GM10266 (cell line): ENCODE data around the gene STARD3.
"Not testable (repeated sequence)": the region's sequence is repeated elsewhere in the genome, so short reads cannot be mapped to it uniquely, and the experiment has no call there.

ENCODE experiments used
- DNase-seq: peaks from one replicate; pipeline ENCODE4 v3.0.0; 2012; ENCODE audit errors: extremely low spot score
- TF ChIP-seq, protein P1 (sequence below): IDR thresholded peaks from 2 replicates; pipeline ENCODE4 v1.5.1; 2012; ENCODE audit warnings: mild to moderate bottlenecking, low read depth; ENCODE audit not compliant: control insufficient read depth, insufficient read depth; ENCODE audit errors: missing control alignments

The STARD3 gene

DNA sequence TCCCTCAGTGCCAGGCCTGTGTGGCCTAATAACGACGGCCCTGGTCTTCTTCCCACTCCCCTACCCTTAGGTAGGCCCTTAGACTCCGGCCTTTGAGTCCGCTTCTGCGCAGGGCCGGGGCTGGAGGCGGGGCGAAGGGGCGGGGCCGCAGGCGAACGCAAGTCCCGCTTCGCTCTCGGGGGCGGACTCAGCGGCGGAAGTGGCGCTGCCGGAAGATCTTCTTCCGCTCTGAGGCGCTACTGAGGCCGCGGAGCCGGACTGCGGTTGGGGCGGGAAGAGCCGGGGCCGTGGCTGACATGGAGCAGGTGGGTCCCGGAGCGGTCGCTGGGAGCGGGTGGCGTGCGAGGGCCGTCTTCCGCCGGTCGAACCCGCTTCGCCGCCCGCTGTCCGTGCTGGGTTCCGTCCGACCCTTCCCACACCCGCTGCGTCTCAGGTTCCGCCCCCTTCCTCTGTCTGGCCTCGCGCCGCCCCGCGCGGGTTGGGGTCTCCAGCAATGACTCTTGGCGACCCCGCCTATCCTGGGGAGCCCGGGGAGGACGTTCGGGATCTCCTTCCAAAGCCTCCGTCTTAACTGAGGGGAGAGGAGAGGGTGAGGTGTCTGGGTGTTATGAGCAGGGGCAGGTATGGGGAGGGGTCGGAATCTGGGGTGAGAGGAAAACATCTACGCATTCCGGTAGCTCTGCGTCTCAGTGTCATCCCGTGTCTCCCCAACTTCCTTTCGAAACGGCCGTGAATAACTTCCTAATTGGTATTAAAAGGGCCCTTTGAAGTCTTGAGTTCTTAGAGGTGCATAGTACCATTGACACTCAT lies at the start of gene STARD3:
STARD3 (plus strand) TSS at position 218 of the 810 bp plus-strand sequence. CDS start 16,388 bp downstream, outside the sequence.
- TF ChIP-seq, protein P1, sequence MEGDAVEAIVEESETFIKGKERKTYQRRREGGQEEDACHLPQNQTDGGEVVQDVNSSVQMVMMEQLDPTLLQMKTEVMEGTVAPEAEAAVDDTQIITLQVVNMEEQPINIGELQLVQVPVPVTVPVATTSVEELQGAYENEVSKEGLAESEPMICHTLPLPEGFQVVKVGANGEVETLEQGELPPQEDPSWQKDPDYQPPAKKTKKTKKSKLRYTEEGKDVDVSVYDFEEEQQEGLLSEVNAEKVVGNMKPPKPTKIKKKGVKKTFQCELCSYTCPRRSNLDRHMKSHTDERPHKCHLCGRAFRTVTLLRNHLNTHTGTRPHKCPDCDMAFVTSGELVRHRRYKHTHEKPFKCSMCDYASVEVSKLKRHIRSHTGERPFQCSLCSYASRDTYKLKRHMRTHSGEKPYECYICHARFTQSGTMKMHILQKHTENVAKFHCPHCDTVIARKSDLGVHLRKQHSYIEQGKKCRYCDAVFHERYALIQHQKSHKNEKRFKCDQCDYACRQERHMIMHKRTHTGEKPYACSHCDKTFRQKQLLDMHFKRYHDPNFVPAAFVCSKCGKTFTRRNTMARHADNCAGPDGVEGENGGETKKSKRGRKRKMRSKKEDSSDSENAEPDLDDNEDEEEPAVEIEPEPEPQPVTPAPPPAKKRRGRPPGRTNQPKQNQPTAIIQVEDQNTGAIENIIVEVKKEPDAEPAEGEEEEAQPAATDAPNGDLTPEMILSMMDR: peak; percentile 23
- DNase-seq: peak; percentile 95

DNA sequence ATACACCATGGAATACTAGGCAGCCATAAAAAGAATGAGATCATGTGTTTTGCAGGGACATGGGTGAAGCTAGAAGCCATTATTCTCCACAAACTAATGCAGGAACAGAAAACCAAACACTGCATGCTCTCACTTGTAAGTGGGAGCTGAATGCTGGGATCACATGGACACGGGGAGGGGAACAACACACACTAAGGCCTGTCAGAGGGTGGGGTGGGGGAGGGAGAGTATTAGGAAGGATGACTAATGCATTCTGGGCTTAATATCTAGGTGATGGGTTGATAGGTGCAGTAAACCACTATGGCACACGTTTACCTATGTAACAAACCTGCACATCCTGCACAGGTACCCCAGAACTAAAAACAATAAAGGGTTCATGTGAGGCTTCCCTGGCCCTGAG lies 46.8 kb upstream of the STARD3 start:
- not testable (repeated sequence) for DNase-seq

DNA sequence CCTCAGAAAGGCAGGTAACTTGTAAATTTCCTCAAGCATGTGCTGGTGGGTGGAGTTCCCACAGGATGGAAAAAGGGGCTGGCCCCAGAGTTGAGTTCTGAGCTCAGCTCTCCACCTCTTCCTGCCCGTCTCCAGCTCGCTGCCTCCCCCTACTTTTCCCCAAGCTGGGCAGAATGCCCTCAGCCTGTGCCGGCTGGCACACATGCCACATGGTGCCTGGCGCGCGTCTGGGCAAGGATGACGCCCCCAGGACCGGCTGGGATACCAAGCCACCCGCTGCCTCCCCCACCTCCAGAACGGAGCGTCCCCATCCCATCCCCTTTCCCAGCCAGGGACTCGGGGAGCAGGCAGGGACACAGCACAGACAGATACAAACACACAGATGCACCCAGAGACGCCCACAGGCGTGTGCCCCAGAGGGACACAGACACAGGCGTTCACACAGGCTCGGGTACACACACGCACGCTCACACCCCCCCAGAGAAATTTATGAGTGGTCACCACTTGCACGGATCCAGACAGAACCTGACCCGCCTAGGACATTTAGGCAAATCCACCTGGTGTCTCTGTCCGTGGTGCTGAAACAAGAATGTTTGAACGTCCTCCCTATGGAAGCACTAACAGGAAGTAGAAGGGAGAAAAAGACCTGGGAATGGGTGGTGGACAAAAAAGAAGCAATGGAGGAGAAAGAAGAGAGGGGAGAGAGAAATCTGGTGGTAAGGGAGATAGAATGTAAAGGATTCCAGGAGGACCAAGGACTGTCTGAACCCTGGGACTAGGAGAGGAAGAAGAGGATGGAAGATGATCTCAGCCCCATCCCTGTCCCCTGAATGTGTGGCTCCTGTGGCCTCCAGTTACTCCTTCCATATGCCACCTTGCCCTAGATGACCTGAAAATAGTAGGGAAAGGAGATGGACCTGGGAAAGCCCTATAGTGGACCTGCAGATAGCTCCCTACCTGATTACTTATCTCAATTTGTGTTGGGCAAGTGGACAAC lies 44.7 kb upstream of the STARD3 start:
- TF ChIP-seq, protein P1: no peak
- DNase-seq: no peak

DNA sequence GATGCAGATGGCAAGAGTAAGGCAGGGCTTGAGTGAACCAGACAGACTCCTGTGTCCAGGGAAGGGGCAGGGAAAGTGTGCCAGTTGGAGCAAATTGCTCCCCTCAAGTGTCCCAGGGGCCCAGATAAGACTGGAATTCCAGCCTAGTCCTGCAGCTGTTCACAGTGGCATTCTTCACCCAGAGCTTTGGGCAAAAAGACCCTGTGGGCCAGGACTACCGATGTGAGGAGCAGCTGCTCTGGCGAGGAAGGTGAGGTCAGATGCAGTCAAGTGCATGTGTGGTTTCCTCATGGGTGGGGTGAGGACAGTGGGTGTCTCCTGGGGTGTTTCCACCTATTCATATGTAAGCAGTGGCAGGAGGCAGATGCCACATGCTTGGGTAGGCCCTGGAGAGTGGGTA lies 43.6 kb upstream of the STARD3 start:
- DNase-seq: no peak
- TF ChIP-seq, protein P1: no peak

DNA sequence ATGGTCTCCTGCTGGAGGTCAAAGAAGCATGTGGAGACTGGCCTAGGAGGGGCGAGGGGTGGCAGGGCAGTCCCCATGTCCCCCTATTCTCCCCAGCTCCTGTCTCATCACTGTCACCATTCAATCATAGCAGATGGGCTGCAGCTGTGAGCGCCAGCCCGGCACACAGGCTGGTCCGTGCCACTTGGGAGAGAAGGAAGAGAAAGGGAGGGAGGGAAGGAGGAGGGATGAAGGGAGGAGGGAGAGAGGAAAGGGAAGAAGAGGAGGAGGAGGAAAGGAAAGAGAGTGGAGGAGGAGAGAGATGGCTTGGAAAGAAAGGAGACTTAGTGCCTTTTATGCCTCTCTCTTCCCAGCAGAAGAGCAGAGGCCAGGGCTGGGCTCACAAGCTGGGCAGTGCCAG lies 41.6 kb upstream of the STARD3 start:
- TF ChIP-seq, protein P1: no peak
- DNase-seq: no peak

DNA sequence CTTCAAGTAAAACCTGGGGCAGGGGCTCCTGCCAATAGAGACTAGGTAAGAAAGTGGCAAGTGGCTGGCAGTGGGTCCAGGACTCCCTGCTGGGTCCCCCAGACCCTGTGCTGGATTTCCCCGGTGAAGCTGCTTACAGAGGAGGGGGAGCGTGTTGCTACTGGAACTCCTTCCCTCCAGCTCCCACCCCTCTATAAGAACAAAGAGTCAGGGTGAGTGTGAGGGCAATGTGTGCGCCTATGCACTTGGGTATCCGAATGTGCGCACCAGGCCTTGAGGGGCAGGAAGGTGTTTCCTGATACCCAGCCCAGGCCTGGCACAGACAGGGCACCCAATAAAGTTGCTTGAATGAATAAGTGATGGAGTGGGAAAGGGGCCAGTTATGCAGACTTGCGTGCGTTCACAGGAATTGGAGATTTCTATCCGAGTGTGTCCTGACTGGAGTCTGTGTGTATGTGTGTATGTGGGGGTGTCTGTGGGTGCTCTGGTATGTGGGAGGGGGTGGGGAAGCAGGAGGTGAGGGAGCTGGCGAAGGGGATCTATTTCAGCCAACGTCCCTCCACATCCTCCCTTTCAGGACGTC lies 40.9 kb upstream of the STARD3 start:
- TF ChIP-seq, protein P1: no peak
- no peak for DNase-seq

DNA sequence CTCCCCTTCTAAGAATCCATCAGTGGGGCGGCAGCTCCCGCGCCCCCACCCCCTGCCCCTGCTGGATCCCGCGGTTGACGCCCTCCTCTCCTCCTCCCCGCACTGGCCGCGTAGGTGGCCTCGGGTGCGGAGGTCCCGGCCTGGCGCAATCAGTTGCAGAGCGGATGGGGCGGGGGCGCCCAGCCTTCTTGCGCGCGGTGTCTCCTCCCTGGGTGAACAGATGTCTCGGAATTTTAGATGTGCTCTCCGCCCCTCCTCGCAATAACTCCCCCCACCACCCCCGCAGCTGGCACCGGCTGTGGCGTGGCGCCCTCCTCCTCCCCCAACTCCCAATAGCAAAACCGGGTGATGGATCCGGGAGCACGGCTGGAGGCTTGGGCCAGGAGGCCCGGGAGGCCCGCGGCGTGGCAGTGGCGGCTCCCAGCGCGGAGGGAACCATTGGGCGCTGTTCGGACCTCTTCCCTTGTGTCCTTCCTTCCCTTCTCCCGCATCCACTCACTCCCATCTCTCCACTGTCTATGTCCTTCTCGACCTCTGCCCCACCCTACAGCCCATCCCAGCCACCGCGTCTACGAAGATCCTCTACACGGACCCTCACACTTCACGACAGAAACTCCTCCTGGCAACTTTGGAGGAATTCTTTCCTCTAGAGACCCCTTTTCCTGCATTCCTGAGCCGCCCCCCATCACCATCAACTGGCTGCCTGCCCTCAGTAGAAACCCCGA lies 40.2 kb upstream of the STARD3 start:
- TF ChIP-seq, protein P1: no peak
- DNase-seq: no peak
